H9 (cell line): ENCODE data around the gene CINP. TPM values are rescaled to one million over a fixed set of nuclear protein-coding genes. Genes with fewer than 3 reads are reported as not detected.

Source experiments
- DNase-seq: peaks from one replicate; pipeline ENCODE4 v3.0.0-alpha.2; 2017
- H2AFZ ChIP-seq: one replicate; pipeline ENCODE4 v1.6.1; 2013; ENCODE audit warnings: mild to moderate bottlenecking, low read length, control low read depth, moderate library complexity
- H2AK5ac ChIP-seq: 2 replicates; pipeline ENCODE4 v1.6.1; 2013; ENCODE audit warnings: low read length, control low read depth, mixed read lengths; ENCODE audit not compliant: insufficient read length
- H2BK120ac ChIP-seq: one replicate; pipeline ENCODE4 v1.6.1; 2013; ENCODE audit warnings: low read depth, mild to moderate bottlenecking, low read length, control low read depth, inconsistent platforms; ENCODE audit not compliant: poor library complexity, severe bottlenecking
- H2BK12ac ChIP-seq: 2 replicates; pipeline ENCODE4 v1.6.1; 2013; ENCODE audit warnings: low read length, control low read depth, mixed read lengths, low read depth; ENCODE audit not compliant: insufficient read length
- H2BK15ac ChIP-seq: 2 replicates; pipeline ENCODE4 v1.6.1; 2013; ENCODE audit warnings: low read depth, low read length, control low read depth
- H2BK20ac ChIP-seq: one replicate; pipeline ENCODE4 v1.6.1; 2013; ENCODE audit warnings: low read depth, mild to moderate bottlenecking, low read length, control low read depth, inconsistent platforms; ENCODE audit not compliant: poor library complexity, severe bottlenecking
- H2BK5ac ChIP-seq: 2 replicates; pipeline ENCODE4 v1.6.1; 2013; ENCODE audit warnings: low read length, control low read depth, mixed read lengths; ENCODE audit not compliant: insufficient read length
- H3K14ac ChIP-seq: 2 replicates; pipeline ENCODE4 v1.6.1; 2013; ENCODE audit warnings: low read length, control low read depth; ENCODE audit not compliant: insufficient read depth
- H3K18ac ChIP-seq: 2 replicates; pipeline ENCODE4 v1.6.1; 2013; ENCODE audit warnings: low read depth, mild to moderate bottlenecking, mixed read lengths, low read length, control low read depth; ENCODE audit not compliant: insufficient read length
- H3K23ac ChIP-seq: 2 replicates; pipeline ENCODE4 v1.6.1; 2013; ENCODE audit warnings: low read length, control low read depth, mixed read lengths, low read depth; ENCODE audit not compliant: insufficient read length
- H3K23me2 ChIP-seq: 2 replicates; pipeline ENCODE4 v1.6.1; 2013; ENCODE audit warnings: low read depth, mild to moderate bottlenecking, mixed read lengths, low read length, control low read depth; ENCODE audit not compliant: insufficient read length, poor library complexity, severe bottlenecking
- H3K27ac ChIP-seq: 2 replicates; pipeline ENCODE4 v1.5.1; 2013; ENCODE audit warnings: low read length, control low read depth, mixed read lengths, low read depth; ENCODE audit not compliant: insufficient read length
- H3K27me3 ChIP-seq: 2 replicates; pipeline ENCODE4 v1.6.1; 2013; ENCODE audit warnings: low read length, control low read depth, inconsistent platforms; ENCODE audit not compliant: insufficient read depth
- H3K4ac ChIP-seq: 2 replicates; pipeline ENCODE4 v1.6.1; 2013; ENCODE audit warnings: low read depth, mild to moderate bottlenecking, control low read depth, inconsistent platforms, low read length, moderate library complexity
- H3K4me1 ChIP-seq: 2 replicates; pipeline ENCODE4 v1.6.1; 2013; ENCODE audit warnings: low read length, control low read depth, inconsistent platforms; ENCODE audit not compliant: insufficient read depth
- H3K4me2 ChIP-seq: 2 replicates; pipeline ENCODE4 v1.6.1; 2013; ENCODE audit warnings: low read length, control low read depth, mixed read lengths; ENCODE audit not compliant: insufficient read length, insufficient read depth
- H3K56ac ChIP-seq: 2 replicates; pipeline ENCODE4 v1.6.1; 2013; ENCODE audit warnings: low read depth, mild to moderate bottlenecking, mixed read lengths, low read length, control low read depth; ENCODE audit not compliant: insufficient read length
- H3K79me1 ChIP-seq: 2 replicates; pipeline ENCODE4 v1.6.1; 2013; ENCODE audit warnings: low read depth, mild to moderate bottlenecking, moderate library complexity, low read length, control low read depth, inconsistent platforms; ENCODE audit not compliant: insufficient read depth, poor library complexity, severe bottlenecking
- H3K79me2 ChIP-seq: 2 replicates; pipeline ENCODE4 v1.6.1; 2013; ENCODE audit warnings: low read length, control low read depth, inconsistent platforms; ENCODE audit not compliant: insufficient read depth
- H3K9ac ChIP-seq: 2 replicates; pipeline ENCODE4 v1.6.1; 2013; ENCODE audit warnings: low read length, control low read depth, mixed read lengths; ENCODE audit not compliant: insufficient read length; ENCODE audit errors: extremely low read depth
- H3K9me3 ChIP-seq: one replicate; pipeline ENCODE4 v1.6.1; 2013; ENCODE audit warnings: low read depth, low read length, inconsistent platforms; ENCODE audit not compliant: control insufficient read depth
- H3T11ph ChIP-seq: one replicate; pipeline ENCODE4 v1.6.1; 2013; ENCODE audit warnings: mild to moderate bottlenecking, low read length, control low read depth, inconsistent platforms
- H4K20me1 ChIP-seq: one replicate; pipeline ENCODE4 v1.6.1; 2013; ENCODE audit not compliant: control insufficient read depth, insufficient read length, insufficient read depth
- H4K5ac ChIP-seq: 2 replicates; pipeline ENCODE4 v1.6.1; 2013; ENCODE audit warnings: low read depth, mild to moderate bottlenecking, mixed read lengths, low read length, control low read depth; ENCODE audit not compliant: insufficient read length
- H4K8ac ChIP-seq: replicated peaks from 2 replicates; pipeline ENCODE4 v1.6.1; 2013; ENCODE audit warnings: low read length, control low read depth, mixed read lengths, low read depth; ENCODE audit not compliant: insufficient read length
- H4K91ac ChIP-seq: 2 replicates; pipeline ENCODE4 v1.6.1; 2013; ENCODE audit warnings: low read depth, mild to moderate bottlenecking, moderate library complexity, mixed read lengths, low read length, control low read depth; ENCODE audit not compliant: insufficient read length
- H3K27ac Mint-ChIP-seq, 3 experiments: 2 replicates in 2 of 3; 3 replicates in 1 of 3; pipeline ENCODE4 v1.8.0; 2020 to 2021; ENCODE audit warnings: mixed read lengths in 3 of 3, mild to moderate bottlenecking in 1 of 3, moderate library complexity in 1 of 3
- H3K27me3 Mint-ChIP-seq: 2 replicates; pipeline ENCODE4 v1.8.0; 2021; ENCODE audit warnings: low read depth, mild to moderate bottlenecking, moderate library complexity, mixed read lengths
- H3K36me3 Mint-ChIP-seq, 3 experiments: 2 replicates in 2 of 3; 3 replicates in 1 of 3; pipeline ENCODE4 v1.8.0; 2020 to 2021; ENCODE audit warnings: low read depth in 3 of 3, mixed read lengths in 3 of 3; ENCODE audit not compliant: insufficient read depth in 1 of 3
- H3K4me1 Mint-ChIP-seq, 2 experiments: 2 replicates each; pipeline ENCODE4 v1.8.0; 2020; ENCODE audit warnings: mixed read lengths in 2 of 2
- H3K4me3 Mint-ChIP-seq, 2 experiments: 2 replicates in 1 of 2; 3 replicates in 1 of 2; pipeline ENCODE4 v1.8.0; 2020 to 2021; ENCODE audit warnings: mild to moderate bottlenecking in 2 of 2, mixed read lengths in 2 of 2, moderate library complexity in 1 of 2
- H3K9me3 Mint-ChIP-seq, 2 experiments: 2 replicates in 1 of 2; 3 replicates in 1 of 2; pipeline ENCODE4 v1.8.0; 2020; ENCODE audit warnings: mild to moderate bottlenecking in 2 of 2, mixed read lengths in 2 of 2, moderate library complexity in 1 of 2
- CTCF ChIP-seq: fragments of 200-600 bp; sonication (generic); conservative IDR thresholded peaks from 3 replicates; pipeline ENCODE4 v1.8.0; 2021; ENCODE audit warnings: antibody characterized with exemption, mild to moderate bottlenecking
- WGBS: extraction: QIAGEN DNeasy Blood & Tissue Kit; methylation state at CpG from one replicate; pipeline ENCODE4 v1.1.7; 2013; ENCODE audit warnings: missing lambda C conversion rate, low lambda C conversion rate, mixed read lengths; ENCODE audit not compliant: insufficient read length; ENCODE audit errors: extremely low coverage; 5-methylcytosine and 5-hydroxymethylcytosine counted together
- total RNA-seq: library from RNA; stranded (reverse); gene quantifications from 2 replicates; pipeline ENCODE4 v1.2.1, GENCODE V29; 2021

Gene CINP
- total RNA-seq, 1 experiment from 2014 or later, result 39.5 TPM

GRCh38 chr14:102333795-102334705 lies 28.6 kb downstream of the CINP start:
- H3K56ac ChIP-seq, result no peak overlapping the region
- Mint-ChIP-seq H3K9me3 (no peaks in the 10 kb centered on the region), H3K4me3 (no peak overlapping the region), H3K36me3 (peaks cover 8 to 50% (median 46%) of the 10 kb centered on the region in 3 experiments), H3K27me3 (no peaks in the 10 kb centered on the region), H3K4me1 (peaks cover 0 to 5% of the 10 kb centered on the region in 2 experiments; a peak in 1 of 4 replicates), H3K27ac (peak overlapping the region; percentile 9 to 68 (median 10); a peak in 4 of 7 replicates)
- H3K14ac ChIP-seq, result no peak overlapping the region
- no peak for DNase-seq
- no peaks in the 10 kb centered on the region for H3K27me3 ChIP-seq
- no peak overlapping the region for H2BK12ac ChIP-seq
- H2BK120ac ChIP-seq, result no peak overlapping the region
- H2BK15ac ChIP-seq, result no peak overlapping the region
- no peak overlapping the region for H2AFZ ChIP-seq
- no peak overlapping the region for H3K4me2 ChIP-seq
- H3K4ac ChIP-seq, result no peak overlapping the region
- no peak overlapping the region for H3K9ac ChIP-seq
- no peak overlapping the region for H3T11ph ChIP-seq
- no peak overlapping the region for H4K8ac ChIP-seq
- TF ChIP-seq CTCF, result no peak
- no peak overlapping the region for H2BK5ac ChIP-seq
- no peak overlapping the region for H4K91ac ChIP-seq
- 100% methylated on average over 1 of the region's 13 CpGs for WGBS
- no peaks in the 10 kb centered on the region for H3K23me2 ChIP-seq
- no peak overlapping the region for H3K23ac ChIP-seq
- H4K5ac ChIP-seq, result no peak overlapping the region
- no peaks in the 10 kb centered on the region for H3K9me3 ChIP-seq
- no peak overlapping the region for H2AK5ac ChIP-seq
- no peak overlapping the region for H3K18ac ChIP-seq
- H3K79me1 ChIP-seq, result no peaks in the 10 kb centered on the region
- H3K4me1 ChIP-seq, result no peaks in the 10 kb centered on the region
- H4K20me1 ChIP-seq, result no peaks in the 10 kb centered on the region
- no peaks in the 10 kb centered on the region for H3K79me2 ChIP-seq
- H2BK20ac ChIP-seq, result no peak overlapping the region
- H3K27ac ChIP-seq, result no peak overlapping the region
